Neural progenitor cell (in vitro differentiated cells): ENCODE results near the gene PRIMPOL. TPM values are rescaled to one million over a fixed set of nuclear protein-coding genes. Genes with fewer than 3 reads are reported as not detected.

ENCODE experiments used
- DNase-seq: peaks from one replicate; pipeline ENCODE4 v3.0.0-alpha.2; 2016; ENCODE audit warnings: low spot score
- H2AFZ ChIP-seq: fragments of 200-600 bp; sonication (generic); replicated peaks from 2 replicates; pipeline ENCODE4 v1.6.1; 2016; ENCODE audit warnings: antibody characterized with exemption
- H3F3A ChIP-seq: fragments of 200-600 bp; sonication (generic); 2 replicates; pipeline ENCODE4 v1.6.1; 2016; ENCODE audit warnings: antibody characterized with exemption, low read depth
- H3K27ac ChIP-seq: fragments of 200-600 bp; sonication (generic); 2 replicates; pipeline ENCODE4 v1.5.1; 2016; ENCODE audit warnings: mild to moderate bottlenecking
- H3K27me3 ChIP-seq: fragments of 200-600 bp; sonication (generic); 2 replicates; pipeline ENCODE4 v1.6.1; 2016; ENCODE audit warnings: mild to moderate bottlenecking, moderate library complexity
- H3K36me3 ChIP-seq: fragments of 200-600 bp; sonication (generic); 2 replicates; pipeline ENCODE4 v1.5.1; 2016
- H3K4me1 ChIP-seq: fragments of 200-600 bp; sonication (generic); 2 replicates; pipeline ENCODE4 v1.6.1; 2016; ENCODE audit warnings: mixed run types
- H3K4me2 ChIP-seq: fragments of 200-600 bp; sonication (generic); 2 replicates; pipeline ENCODE4 v1.6.1; 2016
- H3K4me3 ChIP-seq: fragments of 200-600 bp; sonication (generic); 2 replicates; pipeline ENCODE4 v1.5.1; 2016
- H3K79me2 ChIP-seq: fragments of 200-600 bp; sonication (generic); 2 replicates; pipeline ENCODE4 v1.6.1; 2016; ENCODE audit warnings: low read depth
- H3K9ac ChIP-seq: fragments of 200-600 bp; sonication (generic); 2 replicates; pipeline ENCODE4 v1.6.1; 2016
- H3K9me3 ChIP-seq: fragments of 200-600 bp; sonication (generic); 2 replicates; pipeline ENCODE4 v1.5.1; 2016; ENCODE audit warnings: low read depth
- H4K20me1 ChIP-seq: fragments of 200-600 bp; sonication (generic); 2 replicates; pipeline ENCODE4 v1.6.1; 2016; ENCODE audit warnings: low read depth
- H3K27ac Mint-ChIP-seq: 3 replicates; pipeline ENCODE4 v1.8.0; 2021; ENCODE audit warnings: mixed read lengths
- H3K27me3 Mint-ChIP-seq: 2 replicates; pipeline ENCODE4 v1.8.0; 2022; ENCODE audit warnings: low read depth, mild to moderate bottlenecking, inconsistent platforms, moderate library complexity, mixed read lengths; ENCODE audit not compliant: insufficient read depth
- H3K36me3 Mint-ChIP-seq: 3 replicates; pipeline ENCODE4 v1.8.0; 2021; ENCODE audit warnings: mixed read lengths
- H3K4me1 Mint-ChIP-seq: 3 replicates; pipeline ENCODE4 v1.8.0; 2021; ENCODE audit warnings: mixed read lengths
- H3K4me3 Mint-ChIP-seq: 3 replicates; pipeline ENCODE4 v1.8.0; 2021; ENCODE audit warnings: mild to moderate bottlenecking, moderate library complexity, mixed read lengths
- H3K9me3 Mint-ChIP-seq: 3 replicates; pipeline ENCODE4 v1.8.0; 2020; ENCODE audit warnings: mixed read lengths
- CTCF ChIP-seq: fragments of 200-600 bp; sonication (generic); IDR thresholded peaks from 2 replicates; pipeline ENCODE4 v1.5.1; 2017; ENCODE audit warnings: antibody characterized with exemption, mild to moderate bottlenecking
- EZH2 ChIP-seq: fragments of 200-600 bp; sonication (generic); IDR thresholded peaks from 2 replicates; pipeline ENCODE4 v1.6.1; 2017; ENCODE audit warnings: antibody characterized with exemption, mild to moderate bottlenecking, moderate library complexity
- EZH2phosphoT487 ChIP-seq: fragments of 200-600 bp; sonication (generic); IDR thresholded peaks from 2 replicates; pipeline ENCODE4 v1.6.1; 2017; ENCODE audit warnings: antibody characterized with exemption
- total RNA-seq: library from RNA; depleted of rRNA; stranded (reverse); fragments of >200 nt; gene quantifications from 2 replicates; pipeline ENCODE4 v1.2.3, GENCODE V29; 2015; ENCODE audit warnings: low replicate concordance

Gene PRIMPOL
- total RNA-seq, 1 donor from 2014 or later, result 46.6 TPM

GRCh38 chr4:184702114-184702513, 52.6 kb downstream of the PRIMPOL start:
- Mint-ChIP-seq H3K9me3 (no peaks in the 10 kb centered on the region), H3K36me3 (peaks cover 26% of the 10 kb centered on the region), H3K27me3 (no peaks in the 10 kb centered on the region), H3K4me1 (no peaks in the 10 kb centered on the region), H3K27ac (no peak overlapping the region), H3K4me3 (no peak overlapping the region)
- no peak for DNase-seq
- no peak for TF ChIP-seq EZH2
- TF ChIP-seq EZH2phosphoT487, result no peak
- TF ChIP-seq CTCF, result no peak
- Histone ChIP-seq H2AFZ (no peak overlapping the region), H3K27ac (no peak overlapping the region), H3K4me3 (no peak overlapping the region), H3K27me3 (no peaks in the 10 kb centered on the region), H3F3A (no peaks in the 10 kb centered on the region), H3K4me2 (no peak overlapping the region), H3K79me2 (peaks cover 22% of the 10 kb centered on the region), H4K20me1 (no peaks in the 10 kb centered on the region), H3K4me1 (no peaks in the 10 kb centered on the region), H3K9ac (no peak overlapping the region), H3K36me3 (peaks cover 23% of the 10 kb centered on the region), H3K9me3 (no peaks in the 10 kb centered on the region)

- H3K27me3 Mint-ChIP-seq, result no peaks in the 10 kb centered on the region
- no peak overlapping the region for H3K4me3 Mint-ChIP-seq
- Histone ChIP-seq H3K27me3 (no peaks in the 10 kb centered on the region), H3K27ac (no peak overlapping the region), H4K20me1 (no peaks in the 10 kb centered on the region), H3K9me3 (no peaks in the 10 kb centered on the region), H3F3A (no peaks in the 10 kb centered on the region), H2AFZ (no peak overlapping the region), H3K9ac (no peak overlapping the region), H3K4me2 (no peak overlapping the region), H3K4me3 (no peak overlapping the region), H3K36me3 (peaks cover 45% of the 10 kb centered on the region), H3K4me1 (no peaks in the 10 kb centered on the region), H3K79me2 (peaks cover 22% of the 10 kb centered on the region)
- H3K4me1 Mint-ChIP-seq, result no peaks in the 10 kb centered on the region
- TF ChIP-seq EZH2phosphoT487 (no peak), CTCF (no peak), EZH2 (no peak)
- H3K9me3 Mint-ChIP-seq, result no peaks in the 10 kb centered on the region
- H3K27ac Mint-ChIP-seq, result no peak overlapping the region
- no peak for DNase-seq
- H3K36me3 Mint-ChIP-seq, result peaks cover 42% of the 10 kb centered on the region
Observed at GRCh38 chr4:184705692-184706091, 56.2 kb downstream of the PRIMPOL start.

- Histone ChIP-seq H3K79me2 (peaks cover 22% of the 10 kb centered on the region), H3K9ac (no peak overlapping the region), H4K20me1 (no peaks in the 10 kb centered on the region), H3K36me3 (peaks cover 46% of the 10 kb centered on the region), H3K4me1 (no peaks in the 10 kb centered on the region), H3F3A (no peaks in the 10 kb centered on the region), H3K4me2 (no peak overlapping the region), H3K27ac (no peak overlapping the region), H3K9me3 (no peaks in the 10 kb centered on the region), H3K27me3 (no peaks in the 10 kb centered on the region), H2AFZ (no peak overlapping the region), H3K4me3 (no peak overlapping the region)
- peaks cover 46% of the 10 kb centered on the region for H3K36me3 Mint-ChIP-seq
- H3K27ac Mint-ChIP-seq, result no peak overlapping the region
- TF ChIP-seq EZH2 (no peak), CTCF (no peak), EZH2phosphoT487 (no peak)
- no peaks in the 10 kb centered on the region for H3K4me1 Mint-ChIP-seq
- no peak overlapping the region for H3K4me3 Mint-ChIP-seq
- no peak for DNase-seq
- H3K9me3 Mint-ChIP-seq, result no peaks in the 10 kb centered on the region
- no peaks in the 10 kb centered on the region for H3K27me3 Mint-ChIP-seq
Observed at GRCh38 chr4:184706453-184706852, 56.9 kb downstream of the PRIMPOL start.

- H3K36me3 ChIP-seq, result peaks cover 53% of the 10 kb centered on the region
- H2AFZ ChIP-seq, result no peak overlapping the region
- Mint-ChIP-seq H3K27me3 (peaks cover 2% of the 10 kb centered on the region), H3K4me1 (no peaks in the 10 kb centered on the region), H3K9me3 (no peaks in the 10 kb centered on the region), H3K4me3 (no peak overlapping the region), H3K36me3 (peaks cover 50% of the 10 kb centered on the region), H3K27ac (no peak overlapping the region)
- H3K9me3 ChIP-seq, result no peaks in the 10 kb centered on the region
- H3K4me2 ChIP-seq, result no peak overlapping the region
- peaks cover 36% of the 10 kb centered on the region for H3K79me2 ChIP-seq
- peaks cover 25% of the 10 kb centered on the region for H4K20me1 ChIP-seq
- no peak overlapping the region for H3K4me3 ChIP-seq
- H3F3A ChIP-seq, result no peaks in the 10 kb centered on the region
- TF ChIP-seq EZH2phosphoT487 (no peak), CTCF (no peak), EZH2 (no peak)
- H3K27me3 ChIP-seq, result no peaks in the 10 kb centered on the region
- no peak overlapping the region for H3K27ac ChIP-seq
- DNase-seq, result no peak
- no peak overlapping the region for H3K9ac ChIP-seq
- no peaks in the 10 kb centered on the region for H3K4me1 ChIP-seq
Observed at GRCh38 chr4:184712322-184712721, 62.8 kb downstream of the PRIMPOL start.
